DOHH2 (cell line): ENCODE data around the gene EEFSEC.

Experiments used
- H3F3A ChIP-seq: fragments of 200-600 bp; sonication (generic), shearing (Covaris generic); 2 replicates; pipeline ENCODE4 v1.6.0; 2016; ENCODE audit warnings: antibody characterized with exemption, mild to moderate bottlenecking; ENCODE audit not compliant: control insufficient read depth, insufficient read depth
- H3K27ac ChIP-seq: fragments of 200-600 bp; sonication (generic); 2 replicates; pipeline ENCODE4 v1.5.1; 2014; ENCODE audit warnings: low read depth, mild to moderate bottlenecking, low read length, moderate library complexity
- H3K27me3 ChIP-seq: fragments of 200-600 bp; sonication (generic); 2 replicates; pipeline ENCODE4 v1.6.1; 2014; ENCODE audit warnings: mild to moderate bottlenecking, low read length, mixed read lengths; ENCODE audit not compliant: control insufficient read depth
- H3K36me3 ChIP-seq: fragments of 200-600 bp; sonication (generic); 2 replicates; pipeline ENCODE4 v1.6.1; 2014; ENCODE audit warnings: mild to moderate bottlenecking, low read length, moderate library complexity, mixed read lengths; ENCODE audit not compliant: control insufficient read depth
- H3K4me1 ChIP-seq: fragments of 200-600 bp; sonication (generic); 2 replicates; pipeline ENCODE4 v1.6.1; 2014; ENCODE audit warnings: mild to moderate bottlenecking, low read length, mixed read lengths; ENCODE audit not compliant: control insufficient read depth
- H3K4me2 ChIP-seq: fragments of 200-600 bp; sonication (generic); 2 replicates; pipeline ENCODE4 v1.6.0; 2014; ENCODE audit warnings: mild to moderate bottlenecking, low read length, moderate library complexity
- H3K4me3 ChIP-seq: fragments of 200-600 bp; sonication (generic); 2 replicates; pipeline ENCODE4 v1.5.1; 2014; ENCODE audit warnings: mild to moderate bottlenecking, low read length, mixed read lengths
- H3K79me2 ChIP-seq: fragments of 200-600 bp; sonication (generic); 2 replicates; pipeline ENCODE4 v1.6.1; 2014; ENCODE audit warnings: mild to moderate bottlenecking, low read length, mixed read lengths; ENCODE audit not compliant: control insufficient read depth
- H3K9me2 ChIP-seq: fragments of 200-600 bp; sonication (generic); replicated peaks from 2 replicates; pipeline ENCODE4 v1.6.1; 2014; ENCODE audit warnings: mild to moderate bottlenecking, low read length, mixed read lengths; ENCODE audit not compliant: control insufficient read depth
- H3K9me3 ChIP-seq: fragments of 200-600 bp; sonication (generic); 2 replicates; pipeline ENCODE4 v1.6.1; 2014; ENCODE audit warnings: antibody characterized with exemption, low read length, mixed read lengths; ENCODE audit not compliant: control insufficient read depth, insufficient read depth
- H4K20me1 ChIP-seq: fragments of 200-600 bp; sonication (generic); 2 replicates; pipeline ENCODE4 v1.6.0; 2014; ENCODE audit warnings: low read depth, mild to moderate bottlenecking, antibody characterized with exemption, low read length, moderate library complexity; ENCODE audit not compliant: control insufficient read depth, insufficient read depth
- EZH2phosphoT487 ChIP-seq: fragments of 200-600 bp; sonication (generic); IDR thresholded peaks from 2 replicates; pipeline ENCODE4 v1.6.1; 2017; ENCODE audit warnings: borderline replicate concordance, mild to moderate bottlenecking, antibody characterized with exemption, low read length, moderate library complexity, mixed read lengths
- TF ChIP-seq, protein P1 (sequence below): fragments of 200-600 bp; sonication (generic); IDR thresholded peaks from one replicate; pipeline ENCODE4 v1.5.1; 2014; ENCODE audit warnings: antibody characterized with exemption, mild to moderate bottlenecking, low read depth, low read length; ENCODE audit not compliant: poor library complexity, severe bottlenecking

EEFSEC gene

DNA sequence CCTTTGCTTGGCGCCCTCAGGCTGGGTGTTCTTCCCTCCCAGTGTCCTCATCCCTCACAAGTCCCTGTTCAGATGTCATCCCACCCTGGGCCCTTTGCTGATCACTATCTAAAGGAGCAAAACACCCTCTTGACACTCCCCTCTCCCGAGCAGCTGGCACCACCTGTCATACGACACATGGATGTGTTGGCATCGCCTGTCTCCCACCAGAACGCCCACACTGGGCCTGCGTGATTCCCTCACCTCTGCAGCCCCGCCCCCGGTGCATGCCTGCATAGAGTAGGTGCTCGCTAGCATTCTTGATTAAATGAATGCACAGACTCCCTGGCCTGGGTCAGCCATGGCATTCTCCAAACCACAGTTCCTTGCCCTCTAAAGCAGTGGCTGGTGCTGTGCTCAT lies 237.6 kb downstream of the EEFSEC start:
- H4K20me1 ChIP-seq = no peaks in the 10 kb centered on the region
- no peaks in the 10 kb centered on the region for H3K79me2 ChIP-seq
- no peak for TF ChIP-seq EZH2phosphoT487
- TF ChIP-seq, protein P1, sequence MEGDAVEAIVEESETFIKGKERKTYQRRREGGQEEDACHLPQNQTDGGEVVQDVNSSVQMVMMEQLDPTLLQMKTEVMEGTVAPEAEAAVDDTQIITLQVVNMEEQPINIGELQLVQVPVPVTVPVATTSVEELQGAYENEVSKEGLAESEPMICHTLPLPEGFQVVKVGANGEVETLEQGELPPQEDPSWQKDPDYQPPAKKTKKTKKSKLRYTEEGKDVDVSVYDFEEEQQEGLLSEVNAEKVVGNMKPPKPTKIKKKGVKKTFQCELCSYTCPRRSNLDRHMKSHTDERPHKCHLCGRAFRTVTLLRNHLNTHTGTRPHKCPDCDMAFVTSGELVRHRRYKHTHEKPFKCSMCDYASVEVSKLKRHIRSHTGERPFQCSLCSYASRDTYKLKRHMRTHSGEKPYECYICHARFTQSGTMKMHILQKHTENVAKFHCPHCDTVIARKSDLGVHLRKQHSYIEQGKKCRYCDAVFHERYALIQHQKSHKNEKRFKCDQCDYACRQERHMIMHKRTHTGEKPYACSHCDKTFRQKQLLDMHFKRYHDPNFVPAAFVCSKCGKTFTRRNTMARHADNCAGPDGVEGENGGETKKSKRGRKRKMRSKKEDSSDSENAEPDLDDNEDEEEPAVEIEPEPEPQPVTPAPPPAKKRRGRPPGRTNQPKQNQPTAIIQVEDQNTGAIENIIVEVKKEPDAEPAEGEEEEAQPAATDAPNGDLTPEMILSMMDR = no peak
- no peaks in the 10 kb centered on the region for H3K27me3 ChIP-seq
- no peaks in the 10 kb centered on the region for H3K36me3 ChIP-seq
- H3K9me2 ChIP-seq = no peaks in the 10 kb centered on the region
- no peak overlapping the region for H3K4me3 ChIP-seq
- no peaks in the 10 kb centered on the region for H3K4me1 ChIP-seq
- H3K27ac ChIP-seq = no peak overlapping the region
- no peak overlapping the region for H3K4me2 ChIP-seq
- H3F3A ChIP-seq = no peaks in the 10 kb centered on the region
- no peaks in the 10 kb centered on the region for H3K9me3 ChIP-seq

DNA sequence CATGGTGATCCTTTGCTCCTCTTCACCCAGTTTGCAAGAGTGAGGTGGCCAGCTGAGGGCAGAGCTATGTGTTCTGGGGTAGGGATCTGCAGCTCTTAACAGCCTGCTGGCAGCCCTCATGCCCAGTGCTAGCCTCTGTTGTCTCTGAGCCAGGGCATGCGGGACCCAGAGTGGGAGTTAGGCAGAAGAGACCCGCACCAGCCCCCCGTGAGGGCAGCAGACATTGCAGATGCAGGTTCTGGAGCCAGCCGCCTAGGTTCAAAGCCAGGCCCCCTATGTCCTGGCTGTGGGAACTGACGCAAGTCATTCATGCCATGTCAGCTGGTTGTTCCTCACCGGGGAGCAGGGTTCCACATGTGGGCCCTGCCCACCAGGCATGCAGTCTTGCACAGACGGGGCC lies 238.7 kb downstream of the EEFSEC start:
- Histone ChIP-seq H4K20me1 (no peaks in the 10 kb centered on the region), H3K27me3 (no peaks in the 10 kb centered on the region), H3K79me2 (no peaks in the 10 kb centered on the region), H3K4me2 (no peak overlapping the region), H3K36me3 (no peaks in the 10 kb centered on the region), H3F3A (no peaks in the 10 kb centered on the region), H3K27ac (no peak overlapping the region), H3K9me3 (no peaks in the 10 kb centered on the region), H3K9me2 (no peaks in the 10 kb centered on the region), H3K4me1 (no peaks in the 10 kb centered on the region), H3K4me3 (no peak overlapping the region)
- TF ChIP-seq, protein P1 = no peak
- TF ChIP-seq EZH2phosphoT487 = no peak

DNA sequence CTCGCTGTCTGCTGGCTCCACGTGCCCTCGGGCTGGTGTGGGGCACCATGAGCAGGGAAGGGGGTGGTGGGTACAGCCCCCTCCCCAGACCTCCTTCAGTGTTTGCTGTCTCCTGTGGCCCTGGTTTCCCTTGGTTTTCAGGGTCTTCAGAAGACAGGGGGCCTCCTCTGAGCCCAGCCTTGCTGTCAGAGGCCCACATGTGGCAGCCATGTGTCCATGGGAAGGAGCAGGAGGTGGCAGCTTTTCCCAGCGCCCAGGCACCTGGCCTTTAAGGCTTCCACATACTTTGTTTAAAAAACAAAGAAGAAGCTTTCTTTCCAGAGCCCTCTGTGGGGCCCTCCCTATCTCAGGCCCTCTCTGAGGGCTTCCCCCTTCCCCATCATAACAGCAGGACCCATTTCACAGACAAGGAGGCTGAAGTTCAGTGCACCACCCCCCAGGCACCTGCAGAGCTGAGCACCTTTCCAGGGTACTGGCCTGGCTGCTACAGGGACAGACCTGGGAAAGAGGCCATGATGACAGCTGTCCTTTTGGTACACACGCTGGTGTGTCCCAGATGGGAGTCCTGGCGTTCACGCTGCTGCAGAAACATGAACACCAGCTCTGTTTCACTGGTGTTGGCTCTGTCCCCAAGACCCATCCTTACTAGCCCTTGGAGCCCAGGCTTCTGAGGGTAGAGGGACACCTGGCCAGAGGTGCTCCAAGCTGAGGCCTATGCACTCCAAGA lies 239.7 kb downstream of the EEFSEC start:
- no peaks in the 10 kb centered on the region for H3F3A ChIP-seq
- no peaks in the 10 kb centered on the region for H3K36me3 ChIP-seq
- no peak overlapping the region for H3K4me2 ChIP-seq
- H3K4me1 ChIP-seq = no peaks in the 10 kb centered on the region
- no peak overlapping the region for H3K4me3 ChIP-seq
- TF ChIP-seq, protein P1 = no peak
- no peak for TF ChIP-seq EZH2phosphoT487
- no peaks in the 10 kb centered on the region for H3K27me3 ChIP-seq
- H3K27ac ChIP-seq = no peak overlapping the region
- no peaks in the 10 kb centered on the region for H4K20me1 ChIP-seq
- no peaks in the 10 kb centered on the region for H3K9me2 ChIP-seq
- H3K9me3 ChIP-seq = no peaks in the 10 kb centered on the region
- H3K79me2 ChIP-seq = no peaks in the 10 kb centered on the region
